K562 (cell line): Measurements from ENCODE around the gene CHMP4B. TPM values are rescaled to one million over a fixed set of nuclear protein-coding genes. Genes with fewer than 3 reads are reported as not detected.

Source experiments
- ATAC-seq: fragments of 200-7000 bp; cut with Tn5 transposase; 3 replicates; pipeline ENCODE4 v1.9.1; 2020; ENCODE audit warnings: moderate library complexity
- BruUV-seq: library from RNA; stranded (reverse); fragments of 400-500 nt; replicated peaks from 2 replicates; lab custom pipeline; 2021; lab: Mats Ljungman, UMichigan
- CTCF ChIA-PET: fragments of 300-600 bp; formaldehyde crosslinking; extraction: SDS; loops from one replicate; lab custom pipeline; 2021; ENCODE audit warnings: low intra/inter-chr PET ratio; lab: Yijun Ruan, JAX
- POLR2A ChIA-PET: fragments of 300-600, 350-650 bp; sonication (Branson Sonifier 250); formaldehyde crosslinking; extraction: SDS; loops from one replicate; lab custom pipeline; 2021; ENCODE audit warnings: antibody characterized with exemption, inconsistent platforms; lab: Yijun Ruan, JAX
- DNase-seq, 4 experiments: peaks; one replicate each; pipeline versions ENCODE4 v3.0.0 to v3.0.0-alpha.2; 2011 to 2018; ENCODE audit warnings: low spot score in 3 of 4, mixed read lengths in 3 of 4; ENCODE audit errors: extremely low read depth in 1 of 4
- FAIRE-seq: peaks from 2 replicates; lab custom pipeline; 2011; peaks lifted over from hg19 to GRCh38; lab: Jason Lieb, UNC
- H2AFZ ChIP-seq: 2 replicates; pipeline ENCODE4 v1.6.0; 2011; ENCODE audit warnings: low read depth, low read length, control low read depth, inconsistent platforms
- H3K27ac ChIP-seq: fragments of 200-600 bp; 3 replicates; pipeline ENCODE4 v1.8.0; 2011; ENCODE audit warnings: low read depth, mild to moderate bottlenecking, control low read depth, inconsistent platforms, low read length, moderate library complexity, mixed read lengths; ENCODE audit errors: extremely low read depth
- H3K27me3 ChIP-seq, 2 experiments: fragments of 300-600 bp in 1 of 2; 2 replicates in 1 of 2; 3 replicates in 1 of 2; pipeline versions ENCODE4 v1.6.0 to v1.8.0; 2011; ENCODE audit warnings: inconsistent platforms in 2 of 2, low read length in 2 of 2, mild to moderate bottlenecking in 1 of 2, mixed read lengths in 1 of 2, moderate library complexity in 1 of 2; ENCODE audit not compliant: control insufficient read depth in 2 of 2, insufficient read depth in 2 of 2
- H3K36me3 ChIP-seq: fragments of 300-600 bp; 3 replicates; pipeline ENCODE4 v1.8.0; 2011; ENCODE audit warnings: mild to moderate bottlenecking, low read length, inconsistent platforms; ENCODE audit not compliant: control insufficient read depth, insufficient read depth
- H3K4me1 ChIP-seq, 2 experiments: fragments of 200-600 bp in 1 of 2; replicated peaks in 1 of 2; 2 replicates in 1 of 2; 3 replicates in 1 of 2; pipeline versions ENCODE4 v1.5.1 to v1.8.0; 2011; ENCODE audit warnings: inconsistent platforms in 2 of 2, low read length in 2 of 2, mild to moderate bottlenecking in 1 of 2, mixed read lengths in 1 of 2, moderate library complexity in 1 of 2; ENCODE audit not compliant: control insufficient read depth in 2 of 2, insufficient read depth in 2 of 2
- H3K4me2 ChIP-seq: 2 replicates; pipeline ENCODE4 v1.6.1; 2011; ENCODE audit warnings: low read length, control low read depth, inconsistent platforms, mixed read lengths; ENCODE audit not compliant: insufficient read depth
- H3K4me3 ChIP-seq: fragments of 200-600 bp; sonication (generic), shearing (Covaris generic); 2 replicates; pipeline ENCODE4 v1.5.1; 2016; ENCODE audit warnings: control low read depth, inconsistent platforms
- H3K79me2 ChIP-seq: fragments of 200-600 bp; 3 replicates; pipeline ENCODE4 v1.8.0; 2011; ENCODE audit warnings: low read length, inconsistent platforms; ENCODE audit not compliant: control insufficient read depth, insufficient read depth
- H3K9ac ChIP-seq, 2 experiments: 2 replicates each; pipeline versions ENCODE4 v1.6.0 to v1.6.1; 2011; ENCODE audit warnings: low read depth in 2 of 2, low read length in 2 of 2, control low read depth in 1 of 2, inconsistent platforms in 1 of 2, mild to moderate bottlenecking in 1 of 2, mixed read lengths in 1 of 2; ENCODE audit not compliant: insufficient read depth in 1 of 2
- H3K9me1 ChIP-seq: one replicate; pipeline ENCODE4 v1.6.0; 2011; ENCODE audit warnings: inconsistent platforms, mild to moderate bottlenecking, low read length, moderate library complexity; ENCODE audit not compliant: control insufficient read depth, insufficient read depth
- H3K9me3 ChIP-seq: replicated peaks from 2 replicates; pipeline ENCODE4 v1.5.1; 2011; ENCODE audit warnings: low read depth, low read length, inconsistent platforms; ENCODE audit not compliant: control insufficient read depth, insufficient read depth
- H4K20me1 ChIP-seq: replicated peaks from 2 replicates; pipeline ENCODE4 v1.6.1; 2011; ENCODE audit warnings: low read length, inconsistent platforms, mixed read lengths; ENCODE audit not compliant: control insufficient read depth, insufficient read depth
- CBX8 ChIP-seq: fragments of 200-600 bp; sonication (generic); IDR thresholded peaks from 2 replicates; pipeline ENCODE4 v1.6.1; 2012; ENCODE audit warnings: borderline replicate concordance, mixed run types, low read depth, mild to moderate bottlenecking, moderate library complexity, mixed read lengths, low read length, control low read depth, inconsistent platforms; ENCODE audit not compliant: poor library complexity, severe bottlenecking; ENCODE audit errors: extremely low read depth
- NFATC3 ChIP-seq: fragments of 450-650 bp; IDR thresholded peaks from 2 replicates; pipeline ENCODE4 v1.6.1; 2017; ENCODE audit warnings: mild to moderate bottlenecking
- NR1H2 ChIP-seq: sonication (generic); formaldehyde crosslinking; IDR thresholded peaks from 2 replicates; pipeline ENCODE4 v1.4.0; 2020; ENCODE audit warnings: mild to moderate bottlenecking, missing genetic modification reagents
- PTBP1 ChIP-seq: fragments of 200-400 bp; formaldehyde crosslinking; IDR thresholded peaks from 2 replicates; pipeline ENCODE4 v1.6.1; 2017; ENCODE audit warnings: low read depth, low read length
- in situ Hi-C: fragments of 300-500 bp; cut with MboI; formaldehyde crosslinking; loops from 4 replicates; pipeline ENCODE4 v1.15.0; 2018; ENCODE audit warnings: inconsistent platforms, mixed read lengths
- intact Hi-C: fragments of 100-400 bp; cut with micrococcal nuclease; formaldehyde crosslinking; loops from 2 replicates; pipeline ENCODE4 v1.14.2; 2022
- polyA plus RNA-seq, 8 experiments: library from polyadenylated mRNA; depleted of rRNA in 4 of 8; stranded (reverse) in 5 of 8; unstranded in 3 of 8; fragments of >200 nt; fragmentation: Nextera tagmentation in 2 of 8; fragmentation: Illumina TruSeq in 1 of 8; extraction: Ambion mirVana in 2 of 8; extraction: Trizol in 1 of 8; gene quantifications; 2 replicates each; pipeline versions ENCODE4 v1.2.1 to v1.2.3, GENCODE V29; 2011 to 2014; ENCODE audit warnings: inconsistent platforms in 1 of 8, missing spikeins in 1 of 8
- total RNA-seq, 7 experiments: library from RNA; depleted of rRNA in 6 of 7; stranded (reverse); fragments of >200 nt in 6 of 7; fragmentation: Illumina TruSeq in 2 of 7; extraction: Trizol in 2 of 7; gene quantifications; 2 replicates each; pipeline versions ENCODE4 v1.2.1 to v1.2.3, GENCODE V29; 2011 to 2021; ENCODE audit warnings: low replicate concordance in 1 of 7
- TF ChIP-seq, protein P1 (sequence below), 2 experiments: IDR thresholded peaks in 1 of 2; conservative IDR thresholded peaks in 1 of 2; 2 replicates each; pipeline ENCODE4 v1.6.1; 2016; ENCODE audit warnings: low read depth in 2 of 2, mild to moderate bottlenecking in 1 of 2, missing compliant biosample characterization in 1 of 2, missing genetic modification characterization in 1 of 2, moderate library complexity in 1 of 2
- TF ChIP-seq, protein P2 (sequence below): sonication (generic); formaldehyde crosslinking; IDR thresholded peaks from 2 replicates; pipeline ENCODE4 v1.8.0; 2022; ENCODE audit warnings: missing genetic modification reagents, mild to moderate bottlenecking, moderate library complexity, borderline replicate concordance
- TF ChIP-seq, protein P3 (sequence below): fragments of 250-450 bp; sonication (Bioruptor Pico); IDR thresholded peaks from 2 replicates; pipeline ENCODE4 v1.4.0; 2020
- TF ChIP-seq, protein P4 (sequence below): sonication (generic); formaldehyde crosslinking; IDR thresholded peaks from 2 replicates; pipeline ENCODE4 v1.8.0; 2023; ENCODE audit warnings: mild to moderate bottlenecking, missing genetic modification reagents

CHMP4B gene
- total and polyA plus RNA-seq, 9 of the 15 experiments (the other 6 are each of a cell fraction or from before 2014, with no cell fraction given) = 1.8 to 64.7 (median 31.8) TPM

- Histone ChIP-seq H3K4me3 (no peak overlapping the region), H3K27ac (no peak overlapping the region), H3K79me2 (peaks cover 47% of the 10 kb centered on the region), H3K36me3 (peaks cover 23% of the 10 kb centered on the region; the same call in 1 of the 3 replicates), H3K4me2 (no peak overlapping the region), H3K9me1 (peaks cover 4% of the 10 kb centered on the region), H4K20me1 (peaks cover 28% of the 10 kb centered on the region), H2AFZ (no peak overlapping the region), H3K27me3 (no peaks in the 10 kb centered on the region), H3K9ac (no peak overlapping the region), H3K9me3 (no peaks in the 10 kb centered on the region), H3K4me1 (peaks cover 9 to 17% of the 10 kb centered on the region in 2 experiments; a peak in 4 of 5 replicates)
- POLR2A ChIA-PET = no interaction called here
- in situ Hi-C loops = no loop called here
- DNase-seq (no peak), FAIRE-seq (no peak), ATAC-seq (no peak)
- no TSS peak for BruUV-seq
- CTCF ChIA-PET = no interaction called here
- intact Hi-C loops = no loop called here
- no peak for TF ChIP-seq PTBP1
- no peak for TF ChIP-seq NR1H2 (CRISPR knock-in tag)
- TF ChIP-seq, protein P1, sequence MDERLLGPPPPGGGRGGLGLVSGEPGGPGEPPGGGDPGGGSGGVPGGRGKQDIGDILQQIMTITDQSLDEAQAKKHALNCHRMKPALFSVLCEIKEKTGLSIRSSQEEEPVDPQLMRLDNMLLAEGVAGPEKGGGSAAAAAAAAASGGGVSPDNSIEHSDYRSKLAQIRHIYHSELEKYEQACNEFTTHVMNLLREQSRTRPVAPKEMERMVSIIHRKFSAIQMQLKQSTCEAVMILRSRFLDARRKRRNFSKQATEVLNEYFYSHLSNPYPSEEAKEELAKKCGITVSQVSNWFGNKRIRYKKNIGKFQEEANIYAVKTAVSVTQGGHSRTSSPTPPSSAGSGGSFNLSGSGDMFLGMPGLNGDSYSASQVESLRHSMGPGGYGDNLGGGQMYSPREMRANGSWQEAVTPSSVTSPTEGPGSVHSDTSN (CRISPR knock-in tag; IDR thresholded peaks at IDR 0.05; ENCODE audit: low read depth) = no peak
- TF ChIP-seq, protein P1 (tag; conservative IDR thresholded peaks at IDR 0.05; ENCODE audit: low read depth) = no peak
- TF ChIP-seq, protein P2, sequence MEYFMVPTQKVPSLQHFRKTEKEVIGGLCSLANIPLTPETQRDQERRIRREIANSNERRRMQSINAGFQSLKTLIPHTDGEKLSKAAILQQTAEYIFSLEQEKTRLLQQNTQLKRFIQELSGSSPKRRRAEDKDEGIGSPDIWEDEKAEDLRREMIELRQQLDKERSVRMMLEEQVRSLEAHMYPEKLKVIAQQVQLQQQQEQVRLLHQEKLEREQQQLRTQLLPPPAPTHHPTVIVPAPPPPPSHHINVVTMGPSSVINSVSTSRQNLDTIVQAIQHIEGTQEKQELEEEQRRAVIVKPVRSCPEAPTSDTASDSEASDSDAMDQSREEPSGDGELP = no peak
- TF ChIP-seq CBX8 = no peak
- no peak for TF ChIP-seq NFATC3
- TF ChIP-seq, protein P3, sequence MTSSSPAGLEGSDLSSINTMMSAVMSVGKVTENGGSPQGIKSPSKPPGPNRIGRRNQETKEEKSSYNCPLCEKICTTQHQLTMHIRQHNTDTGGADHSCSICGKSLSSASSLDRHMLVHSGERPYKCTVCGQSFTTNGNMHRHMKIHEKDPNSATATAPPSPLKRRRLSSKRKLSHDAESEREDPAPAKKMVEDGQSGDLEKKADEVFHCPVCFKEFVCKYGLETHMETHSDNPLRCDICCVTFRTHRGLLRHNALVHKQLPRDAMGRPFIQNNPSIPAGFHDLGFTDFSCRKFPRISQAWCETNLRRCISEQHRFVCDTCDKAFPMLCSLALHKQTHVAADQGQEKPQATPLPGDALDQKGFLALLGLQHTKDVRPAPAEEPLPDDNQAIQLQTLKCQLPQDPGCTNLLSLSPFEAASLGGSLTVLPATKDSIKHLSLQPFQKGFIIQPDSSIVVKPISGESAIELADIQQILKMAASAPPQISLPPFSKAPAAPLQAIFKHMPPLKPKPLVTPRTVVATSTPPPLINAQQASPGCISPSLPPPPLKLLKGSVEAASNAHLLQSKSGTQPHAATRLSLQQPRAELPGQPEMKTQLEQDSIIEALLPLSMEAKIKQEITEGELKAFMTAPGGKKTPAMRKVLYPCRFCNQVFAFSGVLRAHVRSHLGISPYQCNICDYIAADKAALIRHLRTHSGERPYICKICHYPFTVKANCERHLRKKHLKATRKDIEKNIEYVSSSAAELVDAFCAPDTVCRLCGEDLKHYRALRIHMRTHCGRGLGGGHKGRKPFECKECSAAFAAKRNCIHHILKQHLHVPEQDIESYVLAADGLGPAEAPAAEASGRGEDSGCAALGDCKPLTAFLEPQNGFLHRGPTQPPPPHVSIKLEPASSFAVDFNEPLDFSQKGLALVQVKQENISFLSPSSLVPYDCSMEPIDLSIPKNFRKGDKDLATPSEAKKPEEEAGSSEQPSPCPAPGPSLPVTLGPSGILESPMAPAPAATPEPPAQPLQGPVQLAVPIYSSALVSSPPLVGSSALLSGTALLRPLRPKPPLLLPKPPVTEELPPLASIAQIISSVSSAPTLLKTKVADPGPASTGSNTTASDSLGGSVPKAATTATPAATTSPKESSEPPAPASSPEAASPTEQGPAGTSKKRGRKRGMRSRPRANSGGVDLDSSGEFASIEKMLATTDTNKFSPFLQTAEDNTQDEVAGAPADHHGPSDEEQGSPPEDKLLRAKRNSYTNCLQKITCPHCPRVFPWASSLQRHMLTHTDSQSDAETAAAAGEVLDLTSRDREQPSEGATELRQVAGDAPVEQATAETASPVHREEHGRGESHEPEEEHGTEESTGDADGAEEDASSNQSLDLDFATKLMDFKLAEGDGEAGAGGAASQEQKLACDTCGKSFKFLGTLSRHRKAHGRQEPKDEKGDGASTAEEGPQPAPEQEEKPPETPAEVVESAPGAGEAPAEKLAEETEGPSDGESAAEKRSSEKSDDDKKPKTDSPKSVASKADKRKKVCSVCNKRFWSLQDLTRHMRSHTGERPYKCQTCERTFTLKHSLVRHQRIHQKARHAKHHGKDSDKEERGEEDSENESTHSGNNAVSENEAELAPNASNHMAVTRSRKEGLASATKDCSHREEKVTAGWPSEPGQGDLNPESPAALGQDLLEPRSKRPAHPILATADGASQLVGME (CRISPR knock-in tag) = no peak
- TF ChIP-seq, protein P4, sequence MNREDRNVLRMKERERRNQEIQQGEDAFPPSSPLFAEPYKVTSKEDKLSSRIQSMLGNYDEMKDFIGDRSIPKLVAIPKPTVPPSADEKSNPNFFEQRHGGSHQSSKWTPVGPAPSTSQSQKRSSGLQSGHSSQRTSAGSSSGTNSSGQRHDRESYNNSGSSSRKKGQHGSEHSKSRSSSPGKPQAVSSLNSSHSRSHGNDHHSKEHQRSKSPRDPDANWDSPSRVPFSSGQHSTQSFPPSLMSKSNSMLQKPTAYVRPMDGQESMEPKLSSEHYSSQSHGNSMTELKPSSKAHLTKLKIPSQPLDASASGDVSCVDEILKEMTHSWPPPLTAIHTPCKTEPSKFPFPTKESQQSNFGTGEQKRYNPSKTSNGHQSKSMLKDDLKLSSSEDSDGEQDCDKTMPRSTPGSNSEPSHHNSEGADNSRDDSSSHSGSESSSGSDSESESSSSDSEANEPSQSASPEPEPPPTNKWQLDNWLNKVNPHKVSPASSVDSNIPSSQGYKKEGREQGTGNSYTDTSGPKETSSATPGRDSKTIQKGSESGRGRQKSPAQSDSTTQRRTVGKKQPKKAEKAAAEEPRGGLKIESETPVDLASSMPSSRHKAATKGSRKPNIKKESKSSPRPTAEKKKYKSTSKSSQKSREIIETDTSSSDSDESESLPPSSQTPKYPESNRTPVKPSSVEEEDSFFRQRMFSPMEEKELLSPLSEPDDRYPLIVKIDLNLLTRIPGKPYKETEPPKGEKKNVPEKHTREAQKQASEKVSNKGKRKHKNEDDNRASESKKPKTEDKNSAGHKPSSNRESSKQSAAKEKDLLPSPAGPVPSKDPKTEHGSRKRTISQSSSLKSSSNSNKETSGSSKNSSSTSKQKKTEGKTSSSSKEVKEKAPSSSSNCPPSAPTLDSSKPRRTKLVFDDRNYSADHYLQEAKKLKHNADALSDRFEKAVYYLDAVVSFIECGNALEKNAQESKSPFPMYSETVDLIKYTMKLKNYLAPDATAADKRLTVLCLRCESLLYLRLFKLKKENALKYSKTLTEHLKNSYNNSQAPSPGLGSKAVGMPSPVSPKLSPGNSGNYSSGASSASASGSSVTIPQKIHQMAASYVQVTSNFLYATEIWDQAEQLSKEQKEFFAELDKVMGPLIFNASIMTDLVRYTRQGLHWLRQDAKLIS (CRISPR knock-in tag) = no peak
These were observed 35.9 kb downstream of the CHMP4B start for GRCh38 chr20:33847006-33847405.
